Hepatocyte (in vitro differentiated cells): ENCODE measurements around the gene ANKRD44. TPM values are rescaled to one million over a fixed set of nuclear protein-coding genes. Genes with fewer than 3 reads are reported as not detected.

Experiments used
- DNase-seq: peaks from one replicate; pipeline ENCODE4 v3.0.0-alpha.2; 2016; ENCODE audit warnings: low spot score
- H2AFZ ChIP-seq: fragments of 200-600 bp; sonication (generic); 2 replicates; pipeline ENCODE4 v1.6.0; 2016; ENCODE audit warnings: antibody characterized with exemption, mild to moderate bottlenecking
- H3K27ac ChIP-seq: fragments of 200-600 bp; sonication (generic); 2 replicates; pipeline ENCODE4 v1.5.1; 2016; ENCODE audit warnings: mild to moderate bottlenecking
- H3K27me3 ChIP-seq: fragments of 200-600 bp; sonication (generic); 2 replicates; pipeline ENCODE4 v1.6.1; 2016
- H3K36me3 ChIP-seq: fragments of 200-600 bp; sonication (generic); replicated peaks from 2 replicates; pipeline ENCODE4 v1.5.1; 2016; ENCODE audit warnings: low read depth; ENCODE audit not compliant: insufficient read depth
- H3K4me1 ChIP-seq: fragments of 200-600 bp; sonication (generic); 2 replicates; pipeline ENCODE4 v1.5.1; 2016; ENCODE audit warnings: mild to moderate bottlenecking, moderate library complexity; ENCODE audit not compliant: insufficient read depth
- H3K4me2 ChIP-seq: fragments of 200-600 bp; sonication (generic); 2 replicates; pipeline ENCODE4 v1.6.0; 2016
- H3K4me3 ChIP-seq: fragments of 200-600 bp; sonication (generic); 2 replicates; pipeline ENCODE4 v1.5.1; 2016; ENCODE audit warnings: mild to moderate bottlenecking
- H3K79me2 ChIP-seq: fragments of 200-600 bp; sonication (generic); 2 replicates; pipeline ENCODE4 v1.6.0; 2017; ENCODE audit warnings: mild to moderate bottlenecking
- H3K9me2 ChIP-seq: fragments of 200-600 bp; sonication (generic); replicated peaks from 2 replicates; pipeline ENCODE4 v1.6.0; 2017; ENCODE audit warnings: mild to moderate bottlenecking; ENCODE audit not compliant: insufficient read depth
- H3K9me3 ChIP-seq: fragments of 200-600 bp; sonication (generic); 2 replicates; pipeline ENCODE4 v1.5.1; 2016; ENCODE audit warnings: low read depth, mild to moderate bottlenecking
- H4K20me1 ChIP-seq: fragments of 200-600 bp; sonication (generic); 2 replicates; pipeline ENCODE4 v1.6.0; 2016; ENCODE audit warnings: mild to moderate bottlenecking; ENCODE audit not compliant: insufficient read depth, poor library complexity, severe bottlenecking
- CTCF ChIP-seq: fragments of 200-600 bp; sonication (generic); IDR thresholded peaks from 2 replicates; pipeline ENCODE4 v1.5.1; 2016; ENCODE audit warnings: antibody characterized with exemption, mild to moderate bottlenecking; ENCODE audit not compliant: poor library complexity
- EZH2 ChIP-seq: fragments of 200-600 bp; sonication (generic); IDR thresholded peaks from 2 replicates; pipeline ENCODE4 v1.6.1; 2016; ENCODE audit warnings: antibody characterized with exemption, mild to moderate bottlenecking, borderline replicate concordance
- EZH2phosphoT487 ChIP-seq: fragments of 200-600 bp; sonication (generic); IDR thresholded peaks from one replicate; pipeline ENCODE4 v1.6.1; 2018; ENCODE audit warnings: antibody characterized with exemption, mild to moderate bottlenecking, low read depth, moderate library complexity; ENCODE audit not compliant: unreplicated experiment, severe bottlenecking
- WGBS: methylation state at CpG from one replicate; pipeline ENCODE4 v1.1.6; 2016; ENCODE audit warnings: low lambda C conversion rate; ENCODE audit errors: missing lambda C conversion rate; 5-methylcytosine and 5-hydroxymethylcytosine counted together
- polyA plus RNA-seq: library from polyadenylated mRNA; unstranded; fragments of >200 nt; fragmentation: Nextera tagmentation; extraction: Ambion mirVana; gene quantifications from 2 replicates; pipeline ENCODE4 v1.2.1, GENCODE V29; 2016
- total RNA-seq: library from RNA; depleted of rRNA; stranded (reverse); fragments of >200 nt; gene quantifications from 2 replicates; pipeline ENCODE4 v1.2.3, GENCODE V29; 2014

The ANKRD44 gene
- total and polyA plus RNA-seq, 2 experiments from 2014 or later = 5.9 to 9.1 TPM

DNA sequence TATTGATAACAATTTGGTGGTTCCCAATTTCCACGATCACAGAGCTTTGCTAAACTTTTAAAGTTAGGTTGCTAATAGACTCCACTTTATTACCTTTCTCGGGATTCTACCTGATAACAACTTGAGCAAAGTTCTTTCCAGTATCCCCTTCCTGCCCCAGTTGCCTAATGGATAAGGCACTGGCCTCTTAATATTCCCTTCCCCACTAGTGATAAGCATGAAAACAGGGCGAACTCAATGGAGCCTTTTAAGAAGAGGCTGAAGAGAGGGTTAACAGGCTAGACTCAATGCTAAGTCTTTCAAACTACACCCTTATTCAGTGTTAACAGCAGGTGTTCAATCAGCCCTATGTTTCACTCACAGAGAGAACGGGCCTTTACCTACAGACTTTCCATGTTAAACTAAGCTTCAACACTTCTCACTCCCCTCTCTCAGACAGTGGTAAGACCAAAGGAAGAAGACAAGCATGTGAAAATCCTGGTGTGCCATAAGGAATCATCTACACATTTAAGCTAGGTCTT lies 75.8 kb downstream of the ANKRD44 start:
- Histone ChIP-seq H3K4me1 (no peaks in the 10 kb centered on the region), H3K79me2 (no peaks in the 10 kb centered on the region), H3K4me2 (no peak overlapping the region), H3K9me2 (no peaks in the 10 kb centered on the region), H3K27ac (no peak overlapping the region), H2AFZ (no peak overlapping the region), H4K20me1 (no peaks in the 10 kb centered on the region), H3K9me3 (no peaks in the 10 kb centered on the region), H3K4me3 (no peak overlapping the region), H3K36me3 (no peaks in the 10 kb centered on the region), H3K27me3 (no peaks in the 10 kb centered on the region)
- WGBS = 80% methylated on average over 4 of the region's 4 CpGs
- TF ChIP-seq EZH2 (no peak), CTCF (no peak), EZH2phosphoT487 (no peak)
- no peak for DNase-seq

DNA sequence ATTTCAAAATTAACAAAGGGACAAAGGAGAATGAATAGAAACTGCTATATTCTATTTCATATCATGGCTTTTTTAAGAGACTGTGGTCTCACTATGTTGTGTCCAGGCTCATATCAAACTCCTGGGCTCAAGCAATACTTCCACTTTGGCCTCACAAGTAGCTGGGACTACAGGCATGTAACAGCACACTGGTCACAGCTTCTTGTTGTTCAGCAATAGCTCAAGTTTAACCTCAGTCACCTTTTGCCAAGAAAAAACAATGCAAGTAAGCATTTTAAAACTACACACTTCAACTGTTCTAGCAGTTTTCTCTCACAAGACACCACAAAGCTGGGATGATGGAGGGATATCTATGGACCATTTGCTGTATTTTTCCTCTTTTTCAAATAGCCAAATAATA lies 77.1 kb downstream of the ANKRD44 start:
- H2AFZ ChIP-seq = no peak overlapping the region
- no peaks in the 10 kb centered on the region for H3K4me1 ChIP-seq
- no peaks in the 10 kb centered on the region for H3K9me3 ChIP-seq

DNA sequence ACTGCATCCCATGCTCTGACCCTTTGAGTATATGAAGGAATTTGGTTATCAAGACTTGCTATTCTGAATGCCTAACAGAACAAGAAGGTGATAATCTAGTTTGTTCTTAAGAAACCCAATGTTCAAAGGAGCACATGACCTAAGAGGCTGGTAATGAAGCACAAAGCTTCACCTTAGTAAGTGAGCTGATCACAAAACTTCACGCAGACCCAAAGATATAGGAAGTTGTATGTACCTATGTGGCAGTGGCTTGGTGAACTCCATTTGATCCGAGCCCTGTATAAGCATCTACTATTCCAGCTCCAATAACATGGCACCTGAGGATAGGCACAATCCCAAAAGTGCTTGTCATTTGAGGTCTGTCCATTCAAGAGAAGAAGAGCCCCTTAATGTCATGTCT lies 78.6 kb downstream of the ANKRD44 start:
- Histone ChIP-seq H4K20me1 (no peaks in the 10 kb centered on the region), H3K27me3 (no peaks in the 10 kb centered on the region), H3K9me3 (no peaks in the 10 kb centered on the region), H3K9me2 (no peaks in the 10 kb centered on the region), H3K4me1 (no peaks in the 10 kb centered on the region), H3K36me3 (no peaks in the 10 kb centered on the region), H3K4me3 (no peak overlapping the region), H2AFZ (no peak overlapping the region), H3K27ac (no peak overlapping the region), H3K4me2 (no peak overlapping the region), H3K79me2 (no peaks in the 10 kb centered on the region)
- 93% methylated on average over 2 of the region's 2 CpGs for WGBS
- TF ChIP-seq EZH2phosphoT487 = no peak
- no peak for TF ChIP-seq CTCF
- DNase-seq = no peak

More for the DNA sequence above, 77.1 kb downstream of the ANKRD44 start:
- H3K4me2 ChIP-seq = no peak overlapping the region
- no peak overlapping the region for H3K4me3 ChIP-seq
- no peak for TF ChIP-seq CTCF
- TF ChIP-seq EZH2 = no peak
- no peak for TF ChIP-seq EZH2phosphoT487
- no peaks in the 10 kb centered on the region for H3K9me2 ChIP-seq
- no peaks in the 10 kb centered on the region for H4K20me1 ChIP-seq
- H3K27ac ChIP-seq = no peak overlapping the region
- H3K79me2 ChIP-seq = no peaks in the 10 kb centered on the region
- DNase-seq = no peak
- no peaks in the 10 kb centered on the region for H3K27me3 ChIP-seq
- H3K36me3 ChIP-seq = no peaks in the 10 kb centered on the region
